ENCODE results near the gene SLC12A3. TPM values are rescaled to one million over a fixed set of nuclear protein-coding genes. Genes with fewer than 3 reads are reported as not detected.

SLC12A3 gene
- total RNA-seq, 1 experiment from 2014 or later, result not detected

GRCh38 chr16:56961386-56961785 lies 96.4 kb downstream of the SLC12A3 start:
- POLR2A ChIA-PET, result no interaction called here

GRCh38 chr16:56961851-56962281 lies 96.9 kb downstream of the SLC12A3 start, which contains the start of gene CETP:
Gene CETP (plus strand): TSS chr16:56961950. CDS start chr16:56961980, 30 bp downstream.
- TF ChIP-seq ZSCAN18 (CRISPR knock-in tag; IDR thresholded peaks at IDR 0.05) (no peak), JAZF1 (CRISPR knock-in tag; IDR thresholded peaks at IDR 0.05) (no peak), TEAD1 (CRISPR knock-in tag; IDR thresholded peaks at IDR 0.05) (no peak), GRHL2 (CRISPR knock-in tag; IDR thresholded peaks at IDR 0.05; ENCODE audit: insufficient replicate concordance, severe bottlenecking) (no peak), E2F5 (CRISPR knock-in tag; IDR thresholded peaks at IDR 0.05) (no peak), AR (CRISPR knock-in tag; IDR thresholded peaks at IDR 0.05) (no peak), CTCF (IDR thresholded peaks at IDR 0.05) (no peak), TP53 (CRISPR knock-in tag; IDR thresholded peaks at IDR 0.05) (no peak), FOXK1 (CRISPR knock-in tag; IDR thresholded peaks at IDR 0.05) (no peak), SMAD4 (CRISPR knock-in tag; IDR thresholded peaks at IDR 0.05) (no peak), ETV6 (CRISPR knock-in tag; IDR thresholded peaks at IDR 0.05) (no peak)
- Mint-ChIP-seq H3K9me3 (no peaks in the 10 kb centered on the region), H3K4me3 (no peak within 1 kb of the TSS), H3K27me3 (ENCODE audit: low read depth) (no peaks in the 10 kb centered on the region), H3K27ac (no peak within 1 kb of the TSS), H3K4me1 (peaks cover 7% of the 10 kb centered on the region), H3K36me3 (no peaks in the 10 kb centered on the region)
- ATAC-seq, result no peak
- no peak for DNase-seq (ENCODE audit: low spot score)
- ChIA-PET CTCF (interaction anchor here (0.8 to 1.2 kb wide), 3 partner anchors 10 to 131 kb away, joined by 3 to 5 read pairs (median 5); partner anchors contain the start of gene CPNE2), POLR2A (no interaction called here)

More at GRCh38 chr16:56961386-56961785, 96.4 kb downstream of the SLC12A3 start:
- Mint-ChIP-seq H3K4me1 (peaks cover 7% of the 10 kb centered on the region), H3K36me3 (no peaks in the 10 kb centered on the region), H3K27ac (no peak overlapping the region), H3K27me3 (ENCODE audit: low read depth) (no peaks in the 10 kb centered on the region), H3K4me3 (no peak overlapping the region), H3K9me3 (no peaks in the 10 kb centered on the region)
- DNase-seq (ENCODE audit: low spot score) (no peak), ATAC-seq (no peak)
- CTCF ChIA-PET, result interaction anchor here (1.2 kb wide), 1 partner anchor 131 kb away, joined by 3 read pairs; the partner anchor contains the start of gene CPNE2
- TF ChIP-seq NR2C2 (CRISPR knock-in tag; IDR thresholded peaks at IDR 0.05), result no peak
- no peak for TF ChIP-seq E2F4 (CRISPR knock-in tag; IDR thresholded peaks at IDR 0.05; ENCODE audit: borderline replicate concordance, low read depth)
- TF ChIP-seq ATF3 (CRISPR knock-in tag; conservative IDR thresholded peaks at IDR 0.05), result no peak
- no peak for TF ChIP-seq CREM (CRISPR knock-in tag; IDR thresholded peaks at IDR 0.05)
- no peak for TF ChIP-seq FOXJ3 (CRISPR knock-in tag; IDR thresholded peaks at IDR 0.05; ENCODE audit: borderline replicate concordance)

All from WTC11 (cell line).